GM12878 (cell line): ENCODE measurements around the gene CD164L2. TPM values are rescaled to one million over a fixed set of nuclear protein-coding genes. Genes with fewer than 3 reads are reported as not detected.

Source experiments
- ATAC-seq: fragments of 200-7000 bp; cut with Tn5 transposase; 3 replicates; pipeline ENCODE4 v1.9.1; 2020; ENCODE audit warnings: mild to moderate bottlenecking, moderate library complexity
- BruUV-seq: library from RNA; stranded (reverse); fragments of 400-500 nt; replicated peaks from 2 replicates; lab custom pipeline; 2021; lab: Mats Ljungman, UMichigan
- CTCF ChIA-PET: fragments of 300-600 bp; sonication (Branson Sonifier 250); formaldehyde crosslinking; extraction: SDS; loops from one replicate; lab custom pipeline; 2021; ENCODE audit warnings: inconsistent platforms; lab: Yijun Ruan, JAX
- POLR2A ChIA-PET: fragments of 350-600 bp; formaldehyde crosslinking; extraction: SDS; loops from one replicate; lab custom pipeline; 2021; ENCODE audit warnings: inconsistent platforms; lab: Charles Lee
- RAD21 ChIA-PET: fragments of 300-600 bp; sonication (Branson Sonifier 250); formaldehyde crosslinking; loops from one replicate; lab custom pipeline; 2023; ENCODE audit warnings: antibody characterized with exemption; ENCODE audit not compliant: unreplicated experiment; lab: Charles Lee
- SMC1A ChIA-PET: fragments of 300-600 bp; sonication (Branson Sonifier 250); formaldehyde crosslinking; loops from one replicate; lab custom pipeline; 2023; ENCODE audit not compliant: unreplicated experiment, uncharacterized antibody; lab: Charles Lee
- DNase-seq: peaks from one replicate; pipeline ENCODE4 v3.0.0-alpha.2; 2011; ENCODE audit warnings: low read depth, low spot score
- FAIRE-seq: peaks from 3 replicates; lab custom pipeline; 2011; peaks lifted over from hg19 to GRCh38; lab: Jason Lieb, UNC
- H2AFZ ChIP-seq: 2 replicates; pipeline ENCODE4 v1.6.0; 2011; ENCODE audit warnings: low read depth, low read length, control low read depth; ENCODE audit not compliant: control insufficient read depth
- H3K27ac ChIP-seq: 2 replicates; pipeline ENCODE4 v1.5.1; 2011; ENCODE audit warnings: control low read depth; ENCODE audit not compliant: control insufficient read depth, insufficient read depth
- H3K27me3 ChIP-seq, 2 experiments: replicated peaks in 1 of 2; 2 replicates each; pipeline versions ENCODE4 v1.6.0 to v1.6.1; 2011; ENCODE audit warnings: low read length in 1 of 2; ENCODE audit not compliant: control insufficient read depth in 2 of 2, insufficient read depth in 2 of 2
- H3K36me3 ChIP-seq, 2 experiments: 2 replicates each; pipeline ENCODE4 v1.5.1; 2011; ENCODE audit warnings: low read length in 1 of 2; ENCODE audit not compliant: control insufficient read depth in 2 of 2, insufficient read depth in 2 of 2
- H3K4me1 ChIP-seq: 2 replicates; pipeline ENCODE4 v1.6.1; 2011; ENCODE audit warnings: mild to moderate bottlenecking, low read length, moderate library complexity, mixed read lengths; ENCODE audit not compliant: control insufficient read depth, insufficient read depth
- H3K4me2 ChIP-seq: 2 replicates; pipeline ENCODE4 v1.6.0; 2011; ENCODE audit warnings: control low read depth; ENCODE audit not compliant: control insufficient read depth, insufficient read depth
- H3K4me3 ChIP-seq: fragments of 200-600 bp; sonication (generic); 2 replicates; pipeline ENCODE4 v1.5.1; 2016
- H3K79me2 ChIP-seq: 2 replicates; pipeline ENCODE4 v1.6.0; 2011; ENCODE audit warnings: low read length; ENCODE audit not compliant: control insufficient read depth, insufficient read depth
- H3K9ac ChIP-seq: 2 replicates; pipeline ENCODE4 v1.8.0; 2011; ENCODE audit warnings: low read length, control low read depth, mixed read lengths; ENCODE audit not compliant: control insufficient read depth, insufficient read depth
- H3K9me3 ChIP-seq: replicated peaks from 3 replicates; pipeline ENCODE4 v1.5.1; 2011; ENCODE audit warnings: mild to moderate bottlenecking, low read length; ENCODE audit not compliant: control insufficient read depth, insufficient read depth
- H4K20me1 ChIP-seq: 2 replicates; pipeline ENCODE4 v1.6.0; 2011; ENCODE audit not compliant: control insufficient read depth, insufficient read depth
- MTA3 ChIP-seq: IDR thresholded peaks from 2 replicates; pipeline ENCODE4 v1.6.1; 2012; ENCODE audit warnings: low read length, inconsistent platforms, borderline replicate concordance
- POLR2A ChIP-seq: IDR thresholded peaks from 2 replicates; pipeline ENCODE4 v1.6.1; 2011; ENCODE audit warnings: low read depth, mild to moderate bottlenecking, low read length
- TCF7 ChIP-seq: IDR thresholded peaks from 2 replicates; pipeline ENCODE4 v1.6.1; 2014; ENCODE audit warnings: antibody characterized with exemption, borderline replicate concordance
- WGBS: methylation state at CpG from one replicate; pipeline ENCODE4 v1.1.6; 2016; ENCODE audit warnings: low lambda C conversion rate; ENCODE audit not compliant: insufficient replicate concordance, insufficient coverage; ENCODE audit errors: missing lambda C conversion rate; 5-methylcytosine and 5-hydroxymethylcytosine counted together
- in situ Hi-C: fragments of 300-500 bp; cut with MboI; formaldehyde crosslinking; loops from 9 replicates; pipeline ENCODE4 v1.14.3; 2018; ENCODE audit warnings: mixed read lengths
- intact Hi-C: fragments of 100-400 bp; cut with micrococcal nuclease; formaldehyde crosslinking; loops from one replicate; pipeline ENCODE4 v1.14.2; 2022; ENCODE audit not compliant: unreplicated experiment
- polyA plus RNA-seq, 11 experiments: library from polyadenylated mRNA; depleted of rRNA in 4 of 11; unstranded in 6 of 11; stranded (reverse) in 5 of 11; fragments of >200 nt; fragmentation: Nextera tagmentation in 4 of 11; fragmentation: Illumina TruSeq in 1 of 11; extraction: Ambion mirVana in 4 of 11; extraction: Trizol in 1 of 11; gene quantifications; 1 replicate in 1 of 11; 2 replicates in 10 of 11; pipeline versions ENCODE4 v1.2.1 to v1.2.3, GENCODE V29; 2011 to 2016; ENCODE audit warnings: inconsistent platforms in 2 of 11, missing spikeins in 2 of 11, low read depth in 1 of 11
- total RNA-seq, 4 experiments: library from RNA; depleted of rRNA in 3 of 4; stranded (reverse); fragments of >200 nt in 3 of 4; fragmentation: Illumina TruSeq in 1 of 4; extraction: Trizol in 1 of 4; gene quantifications; 2 replicates each; pipeline versions ENCODE4 v1.2.1 to v1.2.3, GENCODE V29; 2013 to 2021
- TF ChIP-seq, protein P1 (sequence below): IDR thresholded peaks from 2 replicates; pipeline ENCODE4 v1.6.1; 2011; ENCODE audit warnings: borderline replicate concordance, low read depth, mild to moderate bottlenecking, moderate library complexity, low read length; ENCODE audit not compliant: insufficient read depth, poor library complexity, severe bottlenecking

Gene CD164L2
- total and polyA plus RNA-seq, 10 of the 15 experiments (the other 5 are each of a cell fraction or from before 2014, with no cell fraction given): not detected

DNA sequence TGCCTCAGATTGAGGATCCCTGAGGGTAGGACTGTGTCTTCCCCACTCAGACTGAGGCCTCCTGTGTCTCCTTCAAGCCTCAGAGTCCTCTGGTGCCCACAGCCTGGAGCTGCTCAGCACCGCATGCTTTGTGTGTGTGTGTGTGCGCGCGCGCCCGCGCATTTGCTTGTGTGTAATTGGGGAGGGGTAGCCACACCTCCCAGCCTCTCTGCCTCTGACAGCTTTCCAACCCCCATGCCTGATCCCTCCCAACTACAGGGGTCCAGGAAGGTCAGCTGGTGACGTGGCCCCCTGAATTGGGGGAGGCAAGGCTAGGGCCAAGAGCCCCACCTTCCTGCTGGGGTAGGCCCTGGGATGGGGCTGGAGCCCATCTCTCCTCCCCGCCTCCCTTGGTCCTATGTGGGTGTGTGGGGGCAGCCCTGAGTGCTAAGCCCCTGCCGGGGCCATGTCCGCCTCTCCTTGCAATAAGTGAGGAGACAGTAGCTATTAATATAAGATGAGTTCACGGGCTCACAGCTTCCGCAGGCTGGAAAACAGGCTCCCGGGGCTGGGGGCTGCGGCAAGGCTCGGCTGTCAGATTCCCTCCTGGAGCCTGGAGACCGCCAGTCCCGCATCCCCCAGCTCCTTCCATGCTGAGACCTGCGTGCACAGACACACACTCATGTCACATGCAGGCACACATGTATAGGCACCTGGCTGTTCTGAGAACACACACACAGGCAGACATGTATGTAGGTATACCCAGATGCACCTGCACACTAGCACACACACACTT lies 16.3 kb upstream of the CD164L2 start:
- ChIA-PET SMC1A (interaction anchor here (1.1 to 5.6 kb wide), 2 partner anchors 157 to 206 kb away, joined by 3 to 26 read pairs; partner anchors contain the start of gene AHDC1), POLR2A (interaction anchor here (0.5 kb wide), 1 partner anchor 58 kb away, joined by 6 read pairs; no protein-coding TSS in a partner anchor), CTCF (interaction anchor here (1.2 to 13.5 kb wide), 6 partner anchors 12 to 207 kb away, joined by 3 to 265 read pairs (median 14); partner anchors contain the start of gene AHDC1), RAD21 (interaction anchor here (1.3 kb wide), 1 partner anchor 209 kb away, joined by 4 read pairs; no protein-coding TSS in a partner anchor)
- Histone ChIP-seq H3K4me1 (peaks cover 16% of the 10 kb centered on the region), H3K36me3 (no peaks in the 10 kb centered on the region), H3K27me3 (no peaks in the 10 kb centered on the region), H3K9me3 (no peaks in the 10 kb centered on the region), H3K27ac (no peak overlapping the region), H3K4me2 (no peak overlapping the region), H3K79me2 (no peaks in the 10 kb centered on the region), H2AFZ (no peak overlapping the region), H3K4me3 (no peak overlapping the region), H3K9ac (no peak overlapping the region), H4K20me1 (no peaks in the 10 kb centered on the region)
- 89% methylated on average over 19 of the region's 19 CpGs for WGBS
- in situ Hi-C loops: loop anchor here (5.0 kb wide), 1 partner anchor 263 kb away; no protein-coding TSS in a partner anchor
- no peak for FAIRE-seq
- no peak for ATAC-seq
- no peak for DNase-seq
- TF ChIP-seq TCF7 (no peak), POLR2A (peak; percentile 15), MTA3 (0 out of 2 replicates have a peak, but pooled peaks have one; percentile 21)
- TF ChIP-seq, protein P1, sequence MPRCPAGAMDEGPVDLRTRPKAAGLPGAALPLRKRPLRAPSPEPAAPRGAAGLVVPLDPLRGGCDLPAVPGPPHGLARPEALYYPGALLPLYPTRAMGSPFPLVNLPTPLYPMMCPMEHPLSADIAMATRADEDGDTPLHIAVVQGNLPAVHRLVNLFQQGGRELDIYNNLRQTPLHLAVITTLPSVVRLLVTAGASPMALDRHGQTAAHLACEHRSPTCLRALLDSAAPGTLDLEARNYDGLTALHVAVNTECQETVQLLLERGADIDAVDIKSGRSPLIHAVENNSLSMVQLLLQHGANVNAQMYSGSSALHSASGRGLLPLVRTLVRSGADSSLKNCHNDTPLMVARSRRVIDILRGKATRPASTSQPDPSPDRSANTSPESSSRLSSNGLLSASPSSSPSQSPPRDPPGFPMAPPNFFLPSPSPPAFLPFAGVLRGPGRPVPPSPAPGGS: peak; percentile 23
- BruUV-seq: no TSS peak
- intact Hi-C loops: no loop called here
